ENCODE data around the gene LPAR3. TPM values are rescaled to one million over a fixed set of nuclear protein-coding genes. Genes with fewer than 3 reads are reported as not detected.

The LPAR3 gene
- total RNA-seq, 4 donors from 2014 or later: 1.5 TPM; not detected in 3

- peaks cover 0 to 3% (median under 1%) of the 10 kb centered on the region in 4 donors for H3K4me1 ChIP-seq
- no peak overlapping the region for H3K27ac ChIP-seq
- peaks cover 0 to 2% of the 10 kb centered on the region in 2 donors for H3K27me3 ChIP-seq
- no peak for DNase-seq (ENCODE audit: low spot score in 2 of 2)
- H3K9me3 ChIP-seq: no peaks in the 10 kb centered on the region
- 87 to 95% methylated on average over 4 of the region's 4 CpGs for WGBS, 2 donors
- TF ChIP-seq CTCF (IDR thresholded peaks at IDR 0.05) (no peak), POLR2A (IDR thresholded peaks at IDR 0.05) (no peak), EP300 (IDR thresholded peaks at IDR 0.05) (no peak)
- no peaks in the 10 kb centered on the region for H3K36me3 ChIP-seq
- no peak overlapping the region for H3K4me3 ChIP-seq
Measured at GRCh38 chr1:84887261-84887934, 5.6 kb downstream of the LPAR3 start.

GRCh38 chr1:84885469-84885868, 7.5 kb downstream of the LPAR3 start:
- no peak overlapping the region for H3K27ac ChIP-seq
- no peak for DNase-seq (ENCODE audit: low spot score in 2 of 2)
- H3K9me3 ChIP-seq: peaks cover 0 to 5% (median 0%) of the 10 kb centered on the region in 4 donors
- H3K4me1 ChIP-seq: no peaks in the 10 kb centered on the region
- no peak overlapping the region for H3K4me3 ChIP-seq
- WGBS, 2 donors: 61 to 63% methylated on average over 2 of the region's 2 CpGs
- H3K27me3 ChIP-seq: no peaks in the 10 kb centered on the region
- H3K36me3 ChIP-seq: no peaks in the 10 kb centered on the region
- TF ChIP-seq CTCF (IDR thresholded peaks at IDR 0.05): no peak
- no peak for TF ChIP-seq POLR2A (IDR thresholded peaks at IDR 0.05)
- no peak for TF ChIP-seq EP300 (IDR thresholded peaks at IDR 0.05)

- H3K27ac ChIP-seq: no peak overlapping the region
- H3K9me3 ChIP-seq: peaks cover 0 to 5% (median 0%) of the 10 kb centered on the region in 4 donors
- H3K4me1 ChIP-seq: no peaks in the 10 kb centered on the region
- DNase-seq (ENCODE audit: low spot score in 2 of 2): no peak
- H3K4me3 ChIP-seq: no peak overlapping the region
- H3K27me3 ChIP-seq: no peaks in the 10 kb centered on the region
- 50 to 64% methylated on average over 7 of the region's 7 CpGs for WGBS, 2 donors
- H3K36me3 ChIP-seq: no peaks in the 10 kb centered on the region
- no peak for TF ChIP-seq CTCF (IDR thresholded peaks at IDR 0.05)
- TF ChIP-seq EP300 (IDR thresholded peaks at IDR 0.05): no peak
- TF ChIP-seq POLR2A (IDR thresholded peaks at IDR 0.05): no peak
Measured at GRCh38 chr1:84884671-84885389, 8.2 kb downstream of the LPAR3 start.

- no peaks in the 10 kb centered on the region for H3K27me3 ChIP-seq
- no peaks in the 10 kb centered on the region for H3K4me1 ChIP-seq
- no peak overlapping the region for H3K27ac ChIP-seq
- DNase-seq (ENCODE audit: low spot score in 2 of 2): no peak
- peaks cover 0 to 5% (median 0%) of the 10 kb centered on the region in 4 donors for H3K9me3 ChIP-seq
- no peak overlapping the region for H3K4me3 ChIP-seq
- TF ChIP-seq CTCF (IDR thresholded peaks at IDR 0.05) (no peak), POLR2A (IDR thresholded peaks at IDR 0.05) (no peak), EP300 (IDR thresholded peaks at IDR 0.05) (no peak)
- no peaks in the 10 kb centered on the region for H3K36me3 ChIP-seq
Measured at GRCh38 chr1:84883286-84883685, 9.7 kb downstream of the LPAR3 start.

- no peaks in the 10 kb centered on the region for H3K27me3 ChIP-seq
- no peak for TF ChIP-seq POLR2A (IDR thresholded peaks at IDR 0.05)
- H3K27ac ChIP-seq: no peak overlapping the region
- H3K9me3 ChIP-seq: peaks cover 0 to 5% (median 0%) of the 10 kb centered on the region in 4 donors
- H3K4me3 ChIP-seq: no peak overlapping the region
- no peaks in the 10 kb centered on the region for H3K36me3 ChIP-seq
- WGBS, 2 donors: 79 to 83% methylated on average over 4 of the region's 4 CpGs
- H3K4me1 ChIP-seq: no peaks in the 10 kb centered on the region
- DNase-seq (ENCODE audit: low spot score in 2 of 2): no peak
Measured at GRCh38 chr1:84877592-84877991, 15.4 kb downstream of the LPAR3 start.

Measured in tibial nerve (tissue), 4 donors.